GM19324 (cell line): ENCODE results near the gene PDZD2.

Experiments
- ATAC-seq: cut with Tn5 transposase; IDR thresholded peaks from one replicate; pipeline ENCODE4 v1.9.1; 2021; ENCODE audit warnings: mild to moderate bottlenecking, moderate library complexity; ENCODE audit not compliant: unreplicated experiment, low FRiP score

PDZD2 gene

DNA sequence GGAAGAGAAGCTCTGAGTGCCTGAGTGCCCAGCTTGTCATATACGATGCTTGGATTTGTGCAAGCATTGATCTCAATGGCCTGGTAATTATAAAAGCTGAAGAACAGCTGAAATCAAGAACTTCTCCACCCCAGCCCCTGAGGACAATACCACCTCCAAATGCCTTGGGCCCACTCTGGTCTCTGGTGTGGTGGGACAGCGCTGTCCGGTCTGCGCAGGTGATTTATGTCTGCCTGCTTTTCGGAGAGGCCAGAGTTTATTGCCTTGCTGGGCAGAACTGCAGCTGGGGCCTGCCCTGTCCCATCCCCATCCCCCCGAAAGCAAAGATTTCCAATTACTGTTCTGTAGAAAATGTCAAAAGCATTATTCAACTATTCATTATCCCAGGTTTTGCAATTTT lies 1.1 kb upstream of the PDZD2 start:
- no peak for ATAC-seq

DNA sequence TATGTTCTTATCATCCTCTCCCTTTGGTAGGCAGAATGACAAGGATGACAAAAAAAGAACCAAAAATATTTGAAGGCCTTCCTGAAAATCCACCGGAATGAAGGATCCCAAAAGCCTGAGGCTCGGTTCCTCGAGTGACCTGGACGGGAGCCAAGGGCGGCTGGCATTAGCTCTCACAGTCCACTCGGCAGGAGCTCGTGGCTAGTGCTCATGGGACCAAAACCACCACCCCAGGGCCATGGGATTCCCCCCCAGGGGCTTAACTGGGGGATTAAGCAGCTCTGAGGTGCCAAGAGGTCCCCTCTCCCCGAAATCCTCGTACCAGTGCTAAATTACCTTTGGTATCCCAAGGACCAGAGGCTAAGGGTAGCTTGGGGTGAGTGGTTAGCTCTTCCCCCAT lies 586 bp upstream of the PDZD2 start:
- ATAC-seq: no peak

DNA sequence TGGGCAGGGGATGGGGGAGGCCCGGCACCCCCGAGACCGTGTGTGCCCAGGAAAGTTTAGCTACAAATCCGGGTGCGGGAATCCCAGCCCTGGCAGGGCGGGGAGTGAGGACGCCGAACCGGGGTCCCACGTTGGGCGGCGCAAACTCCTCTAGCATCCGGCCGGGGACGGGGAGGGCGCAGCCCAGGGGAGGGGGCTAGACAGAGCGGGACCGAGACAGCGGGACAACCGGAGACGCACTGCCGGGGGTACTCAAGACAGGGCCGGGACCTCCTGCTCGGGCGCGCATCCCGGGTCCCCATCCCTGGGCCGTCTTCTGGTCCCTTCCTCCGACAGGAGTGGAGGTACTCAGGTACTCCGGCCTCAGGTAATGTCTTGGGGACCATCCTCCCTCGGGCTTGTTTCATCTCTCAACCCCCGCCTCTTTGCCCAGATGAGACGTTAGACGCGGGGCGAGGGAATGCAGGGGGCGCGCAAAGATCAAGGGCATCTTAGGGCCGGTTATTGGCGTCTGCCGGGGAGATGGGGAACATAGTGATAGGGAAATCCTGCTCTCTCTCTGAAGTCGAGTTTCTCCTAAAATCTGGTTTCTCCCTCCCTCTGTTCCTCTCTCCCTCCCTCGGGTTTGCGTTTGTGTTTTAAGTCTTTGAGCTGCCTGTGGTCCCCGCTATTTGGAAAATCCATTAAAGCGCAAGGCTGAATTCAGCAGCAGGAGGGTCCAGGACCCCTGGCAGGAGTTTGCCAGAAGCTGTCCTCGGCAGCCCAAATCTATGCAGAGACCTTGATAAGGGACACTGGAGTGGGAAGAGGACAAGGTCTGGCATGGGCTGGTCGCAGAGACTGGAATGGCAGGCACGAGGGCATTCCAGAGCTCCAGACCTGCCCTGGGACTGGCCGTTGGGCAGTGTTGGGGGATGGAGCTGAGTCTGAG lies 815 bp downstream of the PDZD2 start:
- peak; percentile 3 for ATAC-seq

DNA sequence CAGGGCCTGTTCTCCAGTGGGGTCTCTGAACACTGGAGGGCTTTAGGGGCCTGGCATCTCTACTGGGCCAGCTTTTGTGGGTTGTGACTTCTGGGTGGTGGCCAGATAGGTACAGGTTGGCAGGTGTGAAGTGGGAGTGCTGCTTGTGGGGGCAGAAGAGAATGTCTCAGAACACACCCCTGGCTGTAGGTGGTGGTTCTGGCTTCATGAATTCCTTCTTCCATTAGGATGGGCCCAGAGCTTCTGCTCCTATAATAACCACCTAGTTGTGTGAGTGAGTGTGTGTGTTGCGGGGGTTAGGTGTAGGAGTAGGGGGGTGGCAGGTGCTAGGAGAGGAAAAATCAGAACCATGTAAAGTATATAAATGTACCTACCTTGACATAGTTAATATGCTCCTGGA lies 1.6 kb downstream of the PDZD2 start:
- ATAC-seq: no peak

DNA sequence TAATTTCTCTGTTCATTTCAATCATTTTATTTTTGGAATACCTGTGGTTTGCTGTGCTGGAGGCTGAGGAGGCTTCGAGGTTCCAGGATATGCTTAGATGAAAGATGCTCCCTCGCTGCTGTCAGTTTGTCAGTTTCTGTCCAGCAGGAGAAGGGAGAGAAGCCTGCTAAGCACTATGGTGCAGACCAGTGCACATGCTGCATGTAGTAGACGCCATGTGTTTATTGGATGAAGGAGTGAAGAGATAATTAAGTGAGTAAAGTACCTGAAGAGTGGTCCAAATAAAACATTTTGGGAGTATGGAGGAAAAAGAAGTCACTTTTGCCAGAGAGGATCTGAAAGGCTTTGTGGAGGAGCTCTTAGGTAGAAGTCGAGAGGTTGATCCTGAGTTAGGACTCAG lies 2.1 kb downstream of the PDZD2 start:
- ATAC-seq: no peak

DNA sequence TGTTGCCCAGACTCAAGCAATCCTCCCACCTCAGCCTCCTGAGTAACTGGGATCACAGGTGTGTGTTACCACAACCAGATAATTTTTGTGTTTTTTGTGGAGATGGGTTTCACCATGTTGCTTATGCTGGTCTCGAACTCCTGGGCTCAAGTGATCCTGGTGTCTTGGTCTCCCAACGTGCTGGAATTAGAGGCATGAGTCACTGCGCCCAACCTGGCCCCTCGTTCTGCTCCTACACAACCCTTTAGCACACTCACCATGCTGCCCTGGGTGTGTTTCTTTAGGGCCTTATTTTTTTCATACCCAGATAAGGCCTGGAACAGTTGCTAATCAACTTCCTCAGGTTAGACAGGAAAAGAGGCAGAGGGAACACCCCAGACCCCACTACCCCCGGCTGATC lies 2.6 kb downstream of the PDZD2 start:
- no peak for ATAC-seq

DNA sequence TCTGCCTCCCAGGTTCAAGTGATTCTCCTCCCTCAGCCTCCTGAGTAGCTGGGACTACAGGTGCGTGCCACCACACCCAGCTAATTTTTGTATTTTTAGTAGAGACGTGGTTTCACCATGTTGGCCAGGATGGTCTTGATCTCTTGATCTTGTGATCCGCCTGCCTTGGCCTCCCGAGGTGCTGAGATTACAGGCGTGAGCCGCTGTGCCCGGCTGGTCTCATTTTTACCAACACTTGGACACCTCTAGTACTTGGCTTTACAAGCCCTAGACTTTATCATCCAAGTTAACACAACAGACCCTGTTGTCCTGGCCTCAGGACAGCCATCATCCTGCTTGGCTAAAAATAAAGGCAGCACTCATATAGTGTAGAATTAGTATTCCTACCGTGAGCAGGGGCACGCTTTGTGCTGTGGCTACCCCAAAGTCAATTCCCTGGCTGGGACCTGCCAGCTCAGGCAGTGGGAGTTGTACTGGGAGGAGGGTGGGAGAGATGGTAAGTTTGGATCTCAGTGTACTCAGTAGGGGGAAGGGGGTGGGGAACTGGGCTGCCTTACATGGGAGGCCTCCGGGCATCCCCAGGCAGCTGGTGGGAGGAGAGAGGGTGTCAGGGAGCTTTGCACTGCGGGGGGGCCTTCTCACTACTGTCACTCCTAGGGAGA lies 6.6 kb downstream of the PDZD2 start:
- no peak for ATAC-seq

DNA sequence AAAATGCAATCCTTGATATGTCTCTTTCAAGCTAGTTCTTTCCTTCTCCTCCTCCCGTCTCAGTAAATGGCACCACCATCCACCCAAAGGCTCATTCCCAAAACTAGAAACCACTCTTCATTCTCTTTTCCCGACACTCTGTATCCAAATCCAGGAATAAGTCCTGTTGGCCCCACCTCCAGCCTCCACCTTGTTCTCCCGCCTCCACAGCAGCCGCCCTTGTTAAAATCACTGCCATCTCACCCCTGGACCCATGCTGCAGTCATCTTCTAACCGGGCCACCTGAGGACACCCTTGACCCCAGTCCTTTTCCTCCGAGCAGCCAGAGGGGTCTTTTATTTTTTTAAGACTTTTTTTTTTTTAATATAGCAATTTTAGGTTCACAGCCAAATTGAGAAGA lies 9.4 kb downstream of the PDZD2 start:
- no peak for ATAC-seq

DNA sequence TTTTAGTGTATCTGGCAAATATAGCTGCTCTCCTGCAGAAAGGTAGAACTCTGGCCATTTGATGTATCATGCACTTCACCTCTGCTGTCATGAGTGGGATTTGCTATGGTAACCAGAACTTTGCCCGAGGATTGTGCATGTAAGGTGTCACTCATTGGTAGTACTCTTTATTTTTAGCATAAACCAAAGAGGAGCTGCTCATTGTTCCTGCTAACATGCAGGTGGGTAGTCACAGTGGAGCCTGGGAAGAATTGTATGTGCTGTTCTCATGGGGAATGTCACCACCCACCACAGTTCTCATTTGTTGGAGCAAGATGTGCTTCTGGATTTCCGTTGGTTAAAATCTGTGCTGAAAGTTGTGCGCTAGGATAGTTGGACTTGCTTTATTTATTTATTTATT lies 12.3 kb downstream of the PDZD2 start:
- no peak for ATAC-seq

DNA sequence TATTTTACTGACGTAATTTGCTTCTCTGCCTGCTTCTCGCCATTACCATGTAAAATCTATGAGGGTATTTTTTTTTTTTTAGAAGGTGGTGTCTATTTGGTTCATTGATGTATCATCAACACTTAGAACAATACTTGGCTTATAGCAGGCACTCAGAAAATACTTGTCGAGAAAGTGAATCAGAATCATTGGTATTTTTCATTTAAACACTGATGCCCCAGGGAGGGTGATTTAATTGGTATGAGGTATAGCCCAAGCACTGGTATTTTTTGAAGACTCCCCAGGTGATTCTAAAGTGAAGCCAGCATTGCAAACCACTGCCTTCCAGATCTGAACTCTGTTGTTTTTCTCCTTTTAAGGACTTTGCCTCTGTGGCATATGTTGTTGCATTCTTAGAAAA lies 16.6 kb downstream of the PDZD2 start:
- no peak for ATAC-seq

DNA sequence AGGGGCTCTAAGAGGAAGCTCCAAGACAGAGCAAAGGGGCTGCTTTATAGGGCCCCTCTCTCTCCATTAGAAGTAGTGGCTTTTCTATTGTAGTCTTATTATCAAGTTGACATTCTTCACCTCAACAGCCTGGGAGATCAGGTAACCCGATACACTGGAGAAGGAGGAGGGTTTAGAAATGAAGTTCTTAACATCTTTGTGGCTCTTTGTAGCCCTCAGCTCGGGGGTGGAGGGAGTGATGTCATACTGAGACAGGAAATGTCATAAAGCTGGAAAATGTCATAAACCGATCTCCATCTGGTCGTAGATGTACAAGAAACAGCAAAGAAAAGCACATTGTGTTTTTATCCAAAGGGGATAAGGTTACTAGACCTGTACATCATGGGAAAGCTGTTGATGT lies 17.9 kb downstream of the PDZD2 start:
- no peak for ATAC-seq

DNA sequence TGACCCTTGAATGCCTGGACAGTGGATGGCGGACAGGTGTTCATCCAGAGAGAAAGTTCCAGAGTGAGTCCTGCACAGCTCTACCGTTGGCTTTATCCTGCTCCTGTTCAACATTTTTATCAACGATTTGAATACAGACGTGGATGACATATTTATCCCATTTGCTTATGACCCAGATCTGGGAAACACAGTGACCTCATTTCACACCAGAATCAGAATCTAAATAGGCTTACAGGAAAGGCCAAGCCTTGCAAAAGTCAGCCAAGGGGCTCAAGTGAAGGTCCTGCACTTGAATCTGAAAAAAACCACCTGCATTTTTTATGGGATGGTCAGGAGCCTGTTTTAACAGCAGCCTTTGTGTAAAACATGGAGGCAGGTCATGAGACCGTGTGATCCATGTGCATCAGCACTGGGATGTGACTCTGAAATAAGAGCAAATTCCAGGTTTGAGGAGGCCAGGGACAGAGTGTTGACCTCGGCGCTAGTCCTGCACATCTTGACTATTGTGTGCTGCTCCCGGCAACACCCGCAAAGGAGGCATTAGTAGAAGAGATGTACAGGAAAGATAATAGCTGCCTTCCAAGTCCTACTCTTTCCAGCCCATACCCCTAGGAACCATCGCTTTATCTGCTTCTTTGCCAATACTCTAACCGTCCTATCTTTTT lies 18.5 kb downstream of the PDZD2 start:
- no peak for ATAC-seq

DNA sequence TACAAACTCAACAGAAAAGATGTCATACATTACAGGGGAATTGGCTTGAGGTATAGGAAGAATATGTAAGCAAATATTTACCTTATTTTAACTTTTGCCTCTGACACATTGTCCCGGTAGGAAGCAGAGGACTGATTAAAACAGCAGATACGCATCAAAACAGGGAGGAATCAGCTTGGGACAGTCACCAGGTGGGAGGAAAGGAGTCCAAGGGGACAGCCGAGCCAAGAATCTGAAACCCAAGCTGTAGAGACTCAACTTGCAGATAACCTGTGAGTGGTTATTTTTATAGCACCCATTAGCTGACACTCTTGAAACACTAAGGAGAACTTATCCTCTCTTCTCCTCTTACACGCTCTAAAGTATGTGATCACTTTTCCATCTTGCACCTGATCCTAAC lies 22.3 kb downstream of the PDZD2 start:
- no peak for ATAC-seq

DNA sequence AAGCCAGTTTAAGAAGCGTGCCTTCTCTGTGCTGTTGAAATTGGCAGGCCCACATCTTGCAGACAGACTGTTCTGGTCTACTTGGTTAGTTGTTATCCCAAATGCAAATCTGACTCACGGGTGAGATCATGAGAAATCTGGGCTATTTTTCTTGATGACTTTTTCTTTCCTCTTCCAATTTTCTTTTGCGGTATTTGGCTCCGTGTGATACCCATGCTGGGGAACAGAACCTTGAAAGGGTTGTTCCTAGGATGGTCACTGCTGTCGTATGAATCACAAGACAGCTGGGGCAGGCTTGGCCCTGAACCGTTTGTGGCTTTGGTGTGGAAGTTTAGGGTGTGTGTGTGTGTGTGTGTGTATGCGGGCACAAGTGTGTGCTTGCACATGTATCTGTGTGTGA lies 24.6 kb downstream of the PDZD2 start:
- ATAC-seq: no peak

DNA sequence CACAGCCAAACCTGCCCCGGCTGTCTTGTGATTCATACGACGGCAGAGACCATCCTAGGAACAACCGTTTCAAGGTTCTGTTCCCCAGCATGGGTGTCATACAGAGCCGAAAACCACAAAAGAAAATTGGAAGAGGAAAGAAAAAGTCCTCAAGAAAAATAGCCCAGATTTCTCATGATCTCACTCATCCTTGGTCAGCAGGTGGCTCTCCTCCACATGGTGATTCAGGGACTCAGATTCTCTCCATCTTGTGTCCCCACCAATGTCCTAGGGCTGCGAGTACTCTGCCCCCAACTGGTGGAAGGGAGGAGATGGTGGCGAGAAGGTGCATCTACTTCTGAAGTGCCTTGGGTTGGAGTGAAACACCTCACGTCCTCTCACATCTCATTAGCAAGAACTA lies 25.6 kb downstream of the PDZD2 start:
- no peak for ATAC-seq

DNA sequence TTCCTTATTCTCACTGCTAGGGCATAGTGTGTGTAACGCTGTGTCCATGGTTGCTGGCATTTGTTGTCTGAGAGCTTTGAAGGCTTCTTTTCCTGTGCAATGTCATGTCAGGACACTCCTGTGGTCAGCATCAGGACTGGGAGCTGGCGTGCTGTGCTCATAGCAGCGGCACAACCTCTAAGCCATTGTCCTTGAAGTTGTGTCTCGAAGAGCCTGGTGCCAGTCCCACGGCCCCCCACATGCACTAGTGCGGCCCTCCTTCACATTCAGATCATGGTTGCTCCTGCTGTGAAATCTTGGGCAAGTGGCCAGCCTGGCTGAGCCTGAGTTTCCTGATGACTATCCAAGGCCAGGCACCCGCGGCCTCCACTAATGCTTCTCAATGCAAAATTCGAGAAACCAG lies 32.4 kb downstream of the PDZD2 start:
- ATAC-seq: no peak

DNA sequence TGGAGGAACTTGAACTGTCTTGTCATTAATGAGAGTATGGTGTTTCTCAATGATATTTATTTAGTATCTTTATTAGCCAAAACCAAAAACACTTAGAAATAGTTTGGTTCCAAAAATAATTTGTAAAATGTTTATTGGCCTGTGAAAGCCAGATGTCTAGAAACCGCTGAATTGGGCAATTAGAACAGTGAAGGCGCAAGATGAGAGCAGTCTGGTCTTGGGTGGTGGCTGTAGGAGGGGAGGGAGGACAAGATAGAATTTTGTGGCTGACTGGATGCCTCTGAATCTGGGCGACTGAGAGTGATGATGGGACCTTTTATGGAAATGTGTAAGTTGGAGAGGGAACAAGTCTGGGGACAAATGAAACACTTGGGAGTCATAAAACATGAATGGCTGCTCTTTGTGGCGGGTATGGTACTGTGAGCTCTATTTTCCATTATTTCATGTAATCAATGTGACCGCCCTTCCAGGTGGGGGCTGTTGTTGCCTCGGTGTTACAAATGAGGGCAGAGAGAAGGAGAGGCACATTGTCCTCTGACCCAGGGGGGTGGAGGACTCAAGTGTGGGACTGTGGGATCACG lies 35.5 kb downstream of the PDZD2 start:
- ATAC-seq: no peak

DNA sequence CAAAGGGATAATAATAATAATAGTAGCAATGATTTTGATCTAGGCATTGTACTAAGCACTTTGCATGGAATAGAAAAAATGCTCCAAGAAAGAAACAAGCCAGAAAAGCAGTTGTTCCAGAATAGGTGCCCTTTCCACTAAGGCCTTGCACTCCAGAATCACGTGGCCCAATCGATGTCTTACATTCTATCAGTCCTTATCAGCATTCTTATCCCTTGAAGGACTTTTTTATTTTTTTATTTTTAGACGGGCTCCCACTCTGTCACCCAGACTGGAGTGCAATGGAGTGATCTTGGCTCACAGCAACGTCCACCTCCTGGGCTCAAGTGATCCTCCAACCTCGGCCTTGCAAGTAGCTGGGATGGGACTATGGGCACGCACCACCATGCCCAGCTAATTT lies 36.5 kb downstream of the PDZD2 start:
- ATAC-seq: no peak

DNA sequence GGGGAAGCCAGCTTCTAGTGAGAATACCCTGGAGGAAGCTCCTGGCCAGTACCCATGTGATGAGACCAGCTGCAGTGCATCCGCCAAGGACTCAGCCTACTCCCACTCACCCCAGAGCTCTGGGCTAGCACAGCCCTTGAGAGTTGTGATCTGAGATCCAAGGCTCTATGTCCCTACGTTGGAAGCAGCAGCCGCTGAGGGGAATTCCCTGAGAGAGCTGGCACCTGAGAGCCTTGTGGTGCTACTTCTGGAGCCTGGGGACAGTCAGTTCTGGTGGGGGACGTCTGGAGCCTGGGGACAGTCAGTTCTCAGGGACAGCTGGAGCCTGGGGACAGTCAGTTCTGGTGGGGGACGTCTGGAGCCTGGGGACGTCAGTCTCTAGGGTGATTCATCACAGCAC lies 39.2 kb downstream of the PDZD2 start:
- ATAC-seq: no peak

DNA sequence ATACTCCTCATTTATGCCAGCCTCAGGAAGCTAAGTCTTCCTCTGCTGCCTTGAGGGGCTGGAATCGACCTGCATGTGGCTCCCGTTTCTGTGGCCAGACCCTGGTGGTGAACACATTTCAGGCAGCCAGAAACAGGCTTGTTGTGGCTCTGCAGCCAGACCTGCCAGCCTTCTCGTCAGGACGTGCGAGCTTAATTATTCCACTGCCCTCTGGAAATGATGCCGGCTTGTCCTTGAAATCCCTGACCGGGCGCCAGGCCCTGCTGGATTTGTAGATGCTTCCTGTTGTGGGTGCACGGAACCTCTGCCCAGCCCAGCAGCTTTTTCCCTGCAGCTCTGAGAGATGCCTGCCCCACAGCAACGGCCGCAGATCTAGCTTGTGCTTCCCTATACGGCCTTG lies 41.6 kb downstream of the PDZD2 start:
- no peak for ATAC-seq

DNA sequence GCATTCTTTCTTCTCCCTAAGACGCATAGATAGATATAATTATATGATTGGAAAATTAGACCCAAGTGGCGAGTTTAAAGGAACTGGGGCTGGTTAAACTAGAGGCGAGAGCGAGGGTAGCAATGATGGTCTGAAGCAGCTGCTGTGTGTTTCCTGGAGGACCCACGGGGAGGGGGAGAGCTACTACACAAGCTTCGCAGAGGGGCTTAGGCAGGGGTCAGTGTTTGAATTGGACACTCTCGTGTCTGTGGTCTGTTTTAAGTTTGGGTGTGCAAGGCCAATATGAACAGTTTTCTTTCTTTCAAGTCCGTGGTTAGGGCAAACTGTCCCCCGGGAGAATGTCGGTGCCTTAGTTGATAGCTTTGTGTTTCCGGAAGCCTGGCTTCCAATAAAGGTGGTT lies 43.1 kb downstream of the PDZD2 start:
- ATAC-seq: no peak
